ENCODE results near the gene BACE1-AS.

DNA sequence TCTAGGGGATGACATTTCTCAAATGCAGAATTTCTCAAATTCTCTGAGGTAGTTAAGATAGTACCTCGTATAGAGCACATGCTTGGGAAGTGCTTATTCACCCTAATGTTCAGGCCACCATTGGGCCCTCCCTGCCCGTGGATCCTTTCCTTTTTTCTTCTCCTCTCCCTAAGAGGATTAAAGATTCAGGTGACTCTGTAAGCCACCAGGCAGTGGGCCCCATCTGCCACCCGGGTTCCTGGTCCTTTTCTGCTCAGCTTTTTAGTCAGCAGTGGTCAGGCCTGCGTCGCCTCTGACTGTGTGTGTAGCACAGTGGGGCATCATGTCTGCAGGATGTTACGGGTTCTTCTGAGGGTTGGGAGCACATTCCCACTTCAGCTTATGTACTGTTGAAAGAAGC lies 43.8 kb downstream of the BACE1-AS start:
- TF ChIP-seq CTCF (IDR thresholded peaks at IDR 0.05; ENCODE audit: insufficient read depth, low read length, poor library complexity, severe bottlenecking): no peak
- TF ChIP-seq EZH2phosphoT487 (conservative IDR thresholded peaks at IDR 0.05; ENCODE audit: low read length): no peak

All from SU-DHL-6 (cell line).